Natural killer cell (primary cell): ENCODE data around the gene ANKRD12. TPM values are rescaled to one million over a fixed set of nuclear protein-coding genes. Genes with fewer than 3 reads are reported as not detected.
A peak's percentile ranks its signal among the peaks of the same experiment; 100 is the strongest.

Experiments
- ATAC-seq, 3 donors: fragments of 150-1000 bp in 2 of 3; fragments of 200-7000 bp in 1 of 3; cut with Tn5 transposase; 1 replicate in 1 of 3; 2 replicates in 2 of 3; pipeline ENCODE4 v1.10.0; 2021; ENCODE audit warnings: mild to moderate bottlenecking in 2 of 3, moderate library complexity in 2 of 3
- DNase-seq, 2 donors: peaks; one replicate each; pipeline versions ENCODE4 v3.0.0 to v3.0.0-alpha.2; 2013 to 2021; ENCODE audit warnings: mixed read lengths in 1 of 2
- H3K27ac ChIP-seq: one replicate; pipeline ENCODE4 v1.5.1; 2013; ENCODE audit warnings: mild to moderate bottlenecking, low read length
- H3K27me3 ChIP-seq: one replicate; pipeline ENCODE4 v1.6.1; 2013; ENCODE audit warnings: low read length; ENCODE audit not compliant: control insufficient read depth, insufficient read depth
- H3K36me3 ChIP-seq: one replicate; pipeline ENCODE4 v1.6.1; 2013; ENCODE audit warnings: low read length; ENCODE audit not compliant: control insufficient read depth, insufficient read depth
- H3K4me1 ChIP-seq: one replicate; pipeline ENCODE4 v1.6.1; 2013; ENCODE audit warnings: low read length; ENCODE audit not compliant: control insufficient read depth, insufficient read depth
- H3K4me3 ChIP-seq: one replicate; pipeline ENCODE4 v1.5.1; 2013; ENCODE audit warnings: low read length
- H3K9me3 ChIP-seq: one replicate; pipeline ENCODE4 v1.6.1; 2013; ENCODE audit warnings: low read length; ENCODE audit not compliant: control insufficient read depth, insufficient read depth
- H3K27ac Mint-ChIP-seq, 2 donors: one replicate each; pipeline ENCODE4 v1.8.0; 2022; ENCODE audit warnings: mild to moderate bottlenecking in 2 of 2, mixed read lengths in 2 of 2, moderate library complexity in 1 of 2
- H3K27me3 Mint-ChIP-seq, 2 donors: one replicate each; pipeline ENCODE4 v1.8.0; 2022; ENCODE audit warnings: low read depth in 2 of 2, mixed read lengths in 2 of 2
- H3K36me3 Mint-ChIP-seq: one replicate; pipeline ENCODE4 v1.8.0; 2022; ENCODE audit warnings: mixed read lengths
- H3K4me1 Mint-ChIP-seq, 2 donors: one replicate each; pipeline ENCODE4 v1.8.0; 2022; ENCODE audit warnings: mixed read lengths in 2 of 2
- H3K4me3 Mint-ChIP-seq: one replicate; pipeline ENCODE4 v1.8.0; 2022; ENCODE audit warnings: mild to moderate bottlenecking, moderate library complexity, mixed read lengths
- H3K9me3 Mint-ChIP-seq, 2 donors: one replicate each; pipeline ENCODE4 v1.8.0; 2022; ENCODE audit warnings: mixed read lengths in 2 of 2
- CTCF ChIP-seq: fragments of 200-600 bp; IDR thresholded peaks from one replicate; pipeline ENCODE4 v1.8.0; 2022; ENCODE audit warnings: antibody characterized with exemption
- WGBS: methylation state at CpG from one replicate; pipeline ENCODE4 v1.1.7; 2013; ENCODE audit warnings: missing lambda C conversion rate; ENCODE audit not compliant: insufficient coverage; 5-methylcytosine and 5-hydroxymethylcytosine counted together
- intact Hi-C: fragments of 100-400 bp; cut with micrococcal nuclease; formaldehyde crosslinking; loops from one replicate; pipeline ENCODE4 v1.14.2; 2022
- total RNA-seq, 4 donors: library from RNA; stranded (reverse); fragments of 120-200 nt in 1 of 4; gene quantifications; one replicate each; pipeline versions ENCODE4 v1.2.3 to v1.2.4, GENCODE V29; 2013 to 2022

The ANKRD12 gene
- total RNA-seq, 3 donors from 2014 or later (not counting 1 experiment from before 2014, with no cell fraction given), result 136 to 148 (median 141) TPM

- ATAC-seq, result no peak
- H3K27ac Mint-ChIP-seq, result no peak overlapping the region
- peaks cover 55% of the 10 kb centered on the region for H3K36me3 ChIP-seq
These were observed 97.3 kb downstream of the ANKRD12 start for GRCh38 chr18:9233771-9234440.

DNA sequence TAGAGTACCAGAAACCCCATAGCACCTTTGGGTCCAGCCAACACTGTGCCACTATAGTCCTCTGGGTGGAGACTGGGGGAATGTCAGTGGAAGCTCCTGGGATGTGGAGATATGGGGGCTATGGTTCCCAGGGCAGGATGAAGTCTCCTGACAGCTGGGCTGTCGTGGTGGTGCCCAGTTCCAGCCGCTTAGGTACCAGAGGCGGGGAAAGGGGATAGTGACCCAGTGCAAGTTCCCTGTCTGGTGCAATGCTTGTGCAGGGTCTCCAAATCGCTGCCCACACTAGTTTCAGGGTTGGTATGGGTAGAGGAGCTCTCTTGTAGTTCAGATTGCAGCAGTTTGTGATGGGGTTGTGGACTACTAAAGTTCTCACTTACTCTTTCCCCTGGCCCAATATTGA lies 97.9 kb downstream of the ANKRD12 start:
- Histone ChIP-seq H3K27ac (no peak overlapping the region), H3K4me3 (no peak overlapping the region), H3K4me1 (no peaks in the 10 kb centered on the region), H3K9me3 (peaks cover 11% of the 10 kb centered on the region), H3K36me3 (peaks cover 60% of the 10 kb centered on the region), H3K27me3 (no peaks in the 10 kb centered on the region)
- TF ChIP-seq CTCF, result no peak
- no peak overlapping the region for H3K4me3 Mint-ChIP-seq
- no peak overlapping the region for H3K27ac Mint-ChIP-seq
- intact Hi-C loops, result no loop called here
- DNase-seq (no peak), ATAC-seq (no peak)
- WGBS, result 95% methylated on average over 4 of the region's 4 CpGs
- H3K9me3 Mint-ChIP-seq, result peaks cover 2 to 8% of the 10 kb centered on the region in 2 donors
- H3K27me3 Mint-ChIP-seq, result no peaks in the 10 kb centered on the region
- H3K4me1 Mint-ChIP-seq, result peaks cover 14 to 20% of the 10 kb centered on the region in 2 donors
- peaks cover 19% of the 10 kb centered on the region for H3K36me3 Mint-ChIP-seq

More at GRCh38 chr18:9233771-9234440, 97.3 kb downstream of the ANKRD12 start:
- Histone ChIP-seq H3K27me3 (no peaks in the 10 kb centered on the region), H3K4me1 (no peaks in the 10 kb centered on the region), H3K9me3 (peaks cover 11% of the 10 kb centered on the region), H3K4me3 (no peak overlapping the region), H3K27ac (no peak overlapping the region)
- over 99% methylated on average over 10 of the region's 10 CpGs for WGBS
- no peak for TF ChIP-seq CTCF
- intact Hi-C loops, result no loop called here
- Mint-ChIP-seq H3K27me3 (no peaks in the 10 kb centered on the region), H3K9me3 (peaks cover 2 to 8% of the 10 kb centered on the region in 2 donors), H3K4me1 (peaks cover 20 to 27% of the 10 kb centered on the region in 2 donors), H3K36me3 (peaks cover 19% of the 10 kb centered on the region), H3K4me3 (no peak overlapping the region)
- no peak for DNase-seq

DNA sequence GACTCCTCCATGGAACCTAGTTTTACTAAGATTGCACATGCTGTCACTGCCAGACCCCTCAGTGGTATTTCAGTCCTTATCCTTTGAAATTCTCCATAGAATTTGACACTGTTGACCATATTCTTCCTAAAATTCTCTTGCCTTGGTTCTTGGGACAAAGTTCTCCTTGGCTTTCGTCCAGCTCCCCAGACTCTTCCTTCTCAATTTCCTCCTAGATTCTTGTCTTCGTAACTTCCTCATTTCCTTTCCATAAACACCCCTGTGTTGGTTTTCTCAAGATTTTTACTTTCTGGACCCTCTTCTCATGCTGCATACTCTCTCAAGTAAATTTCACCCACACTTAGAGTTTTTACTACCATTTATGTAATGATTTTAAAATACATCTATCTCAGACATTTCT lies 101.4 kb downstream of the ANKRD12 start:
- H3K27me3 ChIP-seq, result no peaks in the 10 kb centered on the region
- H3K4me1 ChIP-seq, result no peaks in the 10 kb centered on the region
- peaks cover 5 to 16% of the 10 kb centered on the region in 2 donors for H3K4me1 Mint-ChIP-seq
- TF ChIP-seq CTCF, result no peak
- 79% methylated on average over 2 of the region's 2 CpGs for WGBS
- peaks cover 0 to 3% of the 10 kb centered on the region in 2 donors for H3K9me3 Mint-ChIP-seq
- peaks cover 3% of the 10 kb centered on the region for H3K9me3 ChIP-seq
- H3K36me3 ChIP-seq, result peaks cover 58% of the 10 kb centered on the region
- no peak overlapping the region for H3K4me3 Mint-ChIP-seq
- H3K27ac ChIP-seq, result no peak overlapping the region
- DNase-seq, result no peak
- no peaks in the 10 kb centered on the region for H3K27me3 Mint-ChIP-seq
- intact Hi-C loops, result no loop called here
- H3K27ac Mint-ChIP-seq, result peak overlapping the region in 1 of 2 donors; percentile 7
- H3K36me3 Mint-ChIP-seq, result peaks cover 6% of the 10 kb centered on the region
- no peak for ATAC-seq
- no peak overlapping the region for H3K4me3 ChIP-seq

- H3K27ac Mint-ChIP-seq, result peak overlapping the region in 1 of 2 donors; percentile 12
- DNase-seq (no peak), ATAC-seq (no peak)
- H3K9me3 Mint-ChIP-seq, result no peaks in the 10 kb centered on the region
- H3K27me3 Mint-ChIP-seq, result no peaks in the 10 kb centered on the region
- H3K36me3 ChIP-seq, result peaks cover 53% of the 10 kb centered on the region
- no peaks in the 10 kb centered on the region for H3K4me1 ChIP-seq
- intact Hi-C loops, result no loop called here
- H3K4me3 ChIP-seq, result no peak overlapping the region
- H3K36me3 Mint-ChIP-seq, result no peaks in the 10 kb centered on the region
- no peak for TF ChIP-seq CTCF
- WGBS, result 77% methylated on average over 1 of the region's 1 CpG
- no peak overlapping the region for H3K27ac ChIP-seq
- no peaks in the 10 kb centered on the region for H3K27me3 ChIP-seq
- H3K4me3 Mint-ChIP-seq, result no peak overlapping the region
- H3K4me1 Mint-ChIP-seq, result peaks cover 9 to 12% of the 10 kb centered on the region in 2 donors
- no peaks in the 10 kb centered on the region for H3K9me3 ChIP-seq
These were observed 103.1 kb downstream of the ANKRD12 start for GRCh38 chr18:9239720-9240119.
